GM19395 (cell line): ENCODE data around the gene VRK3.

Experiments used
- ATAC-seq: cut with Tn5 transposase; IDR thresholded peaks from one replicate; pipeline ENCODE4 v1.9.1; 2021; ENCODE audit warnings: mild to moderate bottlenecking, moderate library complexity; ENCODE audit not compliant: unreplicated experiment

The VRK3 gene

GRCh38 chr19:50036908-50037307 is 11.7 kb upstream of the VRK3 start:
- no peak for ATAC-seq

DNA sequence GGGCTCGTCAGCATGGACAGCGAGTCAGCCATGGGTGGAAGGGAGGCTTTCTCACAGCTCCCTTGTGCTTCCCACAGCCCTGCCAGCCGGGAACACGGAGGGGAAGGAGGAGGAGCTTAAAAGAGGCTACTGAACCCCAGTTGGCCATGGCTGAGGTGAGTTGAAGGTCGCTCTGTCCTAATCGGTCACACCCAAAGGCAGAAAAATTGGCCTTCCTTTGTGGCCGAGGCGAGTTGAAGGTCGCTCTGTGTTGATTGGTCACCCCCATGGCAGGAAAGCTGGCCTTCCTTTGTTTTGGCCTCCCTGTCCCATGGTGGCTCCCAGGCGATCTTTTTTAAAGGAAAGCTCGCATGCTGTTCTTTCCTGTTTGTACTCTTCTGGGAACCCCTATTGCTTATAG is 5.8 kb upstream of the VRK3 start:
- no peak for ATAC-seq

DNA sequence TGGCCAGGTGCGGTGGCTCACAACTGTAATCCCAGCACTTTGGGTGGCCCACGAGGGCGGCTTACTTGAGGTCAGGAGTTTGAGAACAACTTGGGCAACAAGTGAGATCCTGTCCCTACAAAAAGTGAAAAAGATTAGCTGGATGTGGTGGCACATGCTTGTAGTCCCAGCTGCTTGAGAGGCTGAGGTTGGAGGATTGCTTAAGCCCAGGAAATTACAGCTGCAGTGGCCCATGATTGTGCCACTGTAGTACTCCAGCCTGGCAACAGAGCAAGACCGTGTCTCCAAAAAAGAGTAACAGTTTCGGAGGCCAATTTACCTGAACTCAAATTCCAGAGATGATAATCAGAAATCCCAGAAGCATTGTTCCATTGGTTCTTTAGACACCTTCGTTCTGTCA is 5.1 kb upstream of the VRK3 start:
- ATAC-seq = no peak

GRCh38 chr19:50026550-50026906 is 1.4 kb upstream of the VRK3 start:
- ATAC-seq = no peak

GRCh38 chr19:50025794-50026549 is 800 bp upstream of the VRK3 start, which contains the start of gene ZNF473:
Gene ZNF473 (plus strand): TSS chr19:50026005. CDS start chr19:50031083, 5,078 bp downstream.
- peak; percentile 77 for ATAC-seq

DNA sequence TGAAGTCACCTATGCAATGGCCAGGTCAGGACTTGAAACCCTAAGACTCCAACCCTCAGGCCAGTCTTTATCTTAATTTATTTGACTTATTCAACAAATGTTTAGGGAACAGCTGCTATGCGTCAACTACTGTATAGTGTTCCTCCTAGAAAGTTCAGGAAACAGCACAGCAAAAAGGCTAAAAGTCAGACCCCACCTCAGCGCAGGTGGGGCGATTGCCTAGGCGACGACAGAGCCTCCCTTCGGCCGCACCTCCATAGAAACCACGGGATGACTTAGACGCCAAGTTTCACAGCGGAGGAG is 502 bp downstream of the VRK3 start:
- ATAC-seq = no peak

- no peak for ATAC-seq
Measured at GRCh38 chr19:50022823-50023222, 2.3 kb downstream of the VRK3 start.

DNA sequence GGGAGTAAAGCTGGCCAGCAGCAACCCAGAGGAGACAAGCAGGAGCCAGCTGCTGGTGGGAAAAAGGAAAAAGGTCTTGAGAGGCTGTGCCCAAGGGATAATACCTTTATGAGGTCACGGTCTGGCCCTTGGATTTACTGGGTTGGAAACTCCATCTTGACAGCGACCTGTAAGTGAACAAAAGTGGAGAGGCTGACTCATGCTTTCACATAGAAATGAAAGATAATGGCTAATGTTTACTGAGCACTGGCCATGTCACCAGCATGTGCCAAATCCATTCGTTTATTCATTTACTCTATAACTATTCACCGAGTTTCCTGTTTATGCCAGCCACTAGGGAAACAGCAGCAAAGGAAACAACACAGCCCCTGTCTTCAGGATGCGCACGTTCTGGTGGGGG is 4.7 kb downstream of the VRK3 start:
- no peak for ATAC-seq

- no peak for ATAC-seq
Measured at GRCh38 chr19:50016225-50016807, 8.9 kb downstream of the VRK3 start.

- no peak for ATAC-seq
Measured at GRCh38 chr19:50008532-50008931, 16.6 kb downstream of the VRK3 start.

DNA sequence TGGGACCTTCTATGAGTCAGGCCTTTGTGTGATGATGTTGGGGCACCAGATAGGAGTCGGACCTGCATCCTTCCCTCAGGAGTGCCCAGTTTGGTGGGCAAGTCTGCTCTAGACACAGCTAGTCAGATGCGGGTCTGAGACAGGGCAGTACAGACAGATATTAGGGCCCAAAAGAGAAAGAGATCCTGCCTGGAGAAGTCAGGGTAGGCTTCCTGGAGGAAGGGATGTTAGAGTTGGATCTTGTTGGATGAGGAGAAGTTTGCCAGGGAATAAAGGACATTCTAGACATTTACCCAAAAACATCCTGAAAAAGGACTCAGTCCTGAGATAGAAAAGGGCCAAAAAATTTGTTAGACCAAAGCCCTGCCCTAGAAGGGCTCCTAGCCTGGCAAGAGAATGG is 17.2 kb downstream of the VRK3 start:
- ATAC-seq = no peak

DNA sequence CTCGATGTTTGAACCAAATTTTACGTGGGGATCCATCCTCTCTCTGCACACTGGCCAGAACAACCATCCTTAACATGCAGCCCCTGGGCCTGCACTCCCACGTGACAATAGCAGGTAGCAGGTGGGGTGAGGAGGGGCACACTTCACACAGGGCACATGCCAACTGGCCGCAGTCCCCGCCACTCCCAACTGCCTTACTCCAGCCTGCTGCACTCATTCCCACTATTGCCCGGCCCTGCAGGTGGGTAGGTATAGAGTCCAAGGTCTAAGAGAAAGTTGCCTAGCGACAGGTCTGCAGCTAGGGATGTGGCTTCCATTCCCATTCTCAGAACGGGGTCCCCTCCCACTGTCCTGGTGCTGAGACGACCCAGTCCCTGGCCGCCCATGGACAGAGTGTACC is 18.0 kb downstream of the VRK3 start:
- ATAC-seq = no peak

DNA sequence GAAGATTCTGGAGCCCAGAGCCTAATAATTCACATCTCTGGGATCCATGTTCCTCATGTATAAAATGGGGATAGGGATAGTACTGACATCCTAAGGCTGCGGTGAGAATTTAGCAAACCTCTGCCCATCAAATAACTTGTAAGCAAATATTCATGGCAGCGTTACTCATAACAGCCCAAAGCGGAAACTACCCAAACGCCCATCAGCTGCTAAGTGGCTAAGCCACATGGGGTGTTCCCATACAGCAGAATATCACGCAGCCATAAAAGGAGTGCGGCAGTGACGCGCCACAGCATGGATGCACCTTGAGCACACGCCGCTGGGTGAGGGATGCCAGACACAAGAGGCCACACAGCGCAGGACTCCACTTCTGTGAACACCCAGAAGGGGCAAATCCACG is 19.7 kb downstream of the VRK3 start:
- ATAC-seq = no peak

DNA sequence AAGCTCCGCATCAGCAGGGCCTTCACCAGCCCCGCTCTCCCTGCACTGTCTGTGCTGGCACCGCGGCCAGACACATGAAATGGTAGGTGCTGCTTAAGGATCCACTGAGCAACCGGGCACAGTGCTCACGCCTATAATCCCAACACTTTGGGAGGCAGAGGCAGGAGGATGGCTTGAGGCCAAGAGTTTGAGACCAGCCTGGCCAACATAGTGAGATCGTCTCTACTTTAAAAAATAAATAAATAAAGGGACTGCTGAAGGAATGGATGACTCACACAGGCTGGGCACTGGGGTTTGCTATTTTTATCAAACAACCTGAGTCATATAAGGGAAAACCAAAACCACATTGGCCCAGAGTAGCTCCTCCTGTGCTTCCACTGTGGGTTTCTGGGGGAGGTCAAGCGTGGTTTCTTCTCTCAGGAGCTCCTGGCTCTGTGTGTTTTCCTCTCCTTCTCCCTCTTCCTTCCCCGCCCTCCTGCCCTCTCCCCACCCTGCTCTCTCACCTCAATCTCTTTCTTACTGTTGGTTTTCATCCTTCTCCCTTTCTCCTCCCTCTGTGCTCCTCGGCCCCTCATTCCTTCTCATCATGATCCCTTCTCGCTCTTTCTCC is 21.3 kb downstream of the VRK3 start:
- no peak for ATAC-seq

DNA sequence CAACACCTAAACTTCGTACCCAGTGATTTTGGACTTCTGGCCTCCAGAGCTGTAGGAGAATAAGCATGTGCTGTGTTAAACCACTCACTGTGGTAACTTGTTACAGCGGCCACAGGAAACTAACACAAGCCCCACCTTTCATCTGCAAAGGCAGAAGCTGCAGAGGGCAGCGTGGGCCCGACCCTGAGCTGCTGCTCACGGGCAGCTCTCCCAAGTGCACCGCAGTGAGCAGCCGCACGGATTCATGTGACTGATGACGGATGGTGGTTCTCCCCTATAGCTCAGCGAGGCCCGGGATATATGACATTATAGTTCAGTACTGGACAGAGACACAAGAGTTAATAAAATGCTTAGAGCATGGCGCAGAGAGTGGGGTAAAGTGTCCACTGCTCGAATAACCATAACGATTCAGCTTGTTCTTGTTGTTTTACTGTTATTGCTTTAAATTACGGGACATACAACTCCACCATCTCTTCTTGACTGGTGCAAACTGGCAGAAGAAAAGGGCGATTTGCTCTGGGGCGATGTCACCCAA is 21.9 kb downstream of the VRK3 start:
- no peak for ATAC-seq

DNA sequence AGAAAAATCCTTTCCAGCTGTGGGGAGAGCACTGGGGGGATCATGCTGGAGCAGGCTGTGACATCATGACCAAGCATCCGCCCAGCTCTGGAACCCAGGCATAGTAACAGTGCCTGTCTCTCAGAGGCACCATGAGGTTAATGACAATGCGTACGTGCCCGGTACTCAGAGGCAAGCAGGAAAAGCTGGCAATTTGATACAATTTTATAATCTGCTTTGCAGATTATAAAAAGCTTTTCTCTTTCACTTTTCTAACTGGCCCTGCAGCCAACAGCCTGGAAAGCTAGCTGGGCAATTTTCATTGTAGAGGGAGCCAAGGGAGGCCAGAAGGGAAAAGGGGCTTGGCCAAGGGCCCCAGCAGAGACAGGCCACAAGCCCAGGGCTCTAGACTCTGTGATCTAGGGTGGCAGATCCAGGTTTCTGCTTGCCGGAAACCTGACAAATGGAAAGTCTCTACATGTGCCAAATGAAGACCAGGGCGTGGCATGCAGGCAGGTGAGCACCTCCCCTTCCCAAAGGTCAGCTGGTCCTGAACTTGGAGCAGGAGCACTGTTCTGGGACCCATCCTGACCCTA is 22.7 kb downstream of the VRK3 start:
- no peak for ATAC-seq

DNA sequence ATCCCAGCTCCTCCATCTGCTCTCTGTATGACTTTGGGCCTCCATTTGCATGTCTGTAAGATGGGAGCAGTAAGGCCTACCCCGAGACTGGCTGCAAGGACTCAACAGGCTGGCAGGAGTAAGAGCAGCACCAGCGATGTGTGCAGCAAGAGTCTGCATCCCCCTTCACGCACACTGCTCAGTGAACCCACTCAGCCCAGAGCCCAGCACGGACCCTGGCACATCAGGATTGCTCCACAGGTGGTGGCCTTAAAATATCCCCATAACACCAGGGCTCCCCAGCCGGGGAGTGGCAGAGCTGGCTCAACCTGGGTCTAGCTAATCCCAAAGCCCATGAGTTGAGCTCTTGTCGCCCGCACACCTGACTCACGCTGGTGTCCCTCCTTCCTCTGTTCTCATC is 23.4 kb downstream of the VRK3 start:
- no peak for ATAC-seq

DNA sequence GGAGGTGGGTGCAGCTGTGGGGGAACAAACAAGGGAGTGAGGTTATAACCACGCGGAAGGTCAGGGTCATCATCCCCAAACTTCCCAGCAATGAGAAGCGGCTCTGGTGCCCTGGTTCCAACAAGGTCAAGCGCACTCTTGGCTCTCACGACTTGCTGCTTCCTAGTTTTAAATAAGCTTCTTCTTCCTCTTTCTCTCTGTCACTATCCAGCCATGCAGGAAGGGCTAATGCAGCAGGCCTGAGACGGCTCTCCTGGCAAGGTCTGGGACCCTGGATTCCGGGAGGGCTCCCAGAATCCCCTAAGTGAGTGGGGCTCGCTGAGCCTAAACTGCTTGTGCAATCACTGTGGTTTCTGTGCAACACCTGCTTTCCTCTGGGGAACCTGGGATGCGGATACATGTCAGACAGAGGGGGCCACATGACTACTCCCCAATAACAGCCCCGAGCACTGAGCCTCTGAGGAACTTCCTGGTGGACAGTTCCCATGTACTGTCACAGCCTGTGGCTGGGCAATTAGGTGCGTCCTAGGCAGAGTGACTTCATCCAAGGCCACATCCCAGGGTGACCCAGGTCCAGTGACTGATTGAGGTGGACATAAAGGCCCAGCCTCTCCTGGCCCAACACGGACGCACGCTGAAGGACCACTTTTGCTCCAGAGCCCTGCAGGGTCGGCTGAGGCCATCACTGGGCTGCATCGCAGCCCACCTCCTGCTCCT is 24.2 kb downstream of the VRK3 start:
- no peak for ATAC-seq

GRCh38 chr19:50000038-50000840 is 24.9 kb downstream of the VRK3 start:
- no peak for ATAC-seq

DNA sequence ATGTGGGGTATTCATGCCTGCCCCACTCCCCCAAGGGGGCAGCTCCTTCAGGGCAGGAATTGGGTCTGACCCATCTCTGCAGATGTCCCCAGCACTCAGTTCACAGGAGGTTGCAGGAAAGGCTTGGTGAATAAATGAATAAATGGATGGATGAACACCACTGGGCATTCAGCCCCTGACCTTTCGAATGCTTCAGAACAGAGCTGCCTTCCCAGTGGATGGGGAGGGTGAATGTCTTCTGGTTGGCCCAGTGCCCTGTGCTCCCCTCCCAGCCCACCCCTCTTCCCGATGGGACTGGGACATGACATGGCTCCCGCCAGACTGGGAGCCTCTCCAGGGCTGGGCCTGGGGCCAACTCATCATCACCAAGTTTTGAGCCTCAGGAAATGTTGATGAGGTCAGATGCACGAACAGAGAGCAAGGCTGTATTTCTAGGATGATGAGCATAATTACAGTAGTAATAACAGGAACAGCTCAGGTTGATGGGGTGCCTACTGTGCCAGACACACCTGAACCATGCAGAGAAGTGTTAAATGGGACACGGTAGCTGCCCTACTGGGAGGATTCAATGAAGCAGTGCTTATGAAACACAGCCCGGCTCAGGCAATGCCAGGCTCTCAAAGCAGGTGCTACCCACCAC is 25.7 kb downstream of the VRK3 start:
- no peak for ATAC-seq
